ENCODE results near the gene ALPK3.

The ALPK3 gene

GRCh38 chr15:84865074-84865569, 48.0 kb downstream of the ALPK3 start:
- no peaks in the 10 kb centered on the region for H3K9me2 ChIP-seq (replicated peaks; ENCODE audit: control insufficient read depth, low read length)
- no peaks in the 10 kb centered on the region for H3K4me1 ChIP-seq (ENCODE audit: control insufficient read depth, low read length)
- no peaks in the 10 kb centered on the region for H3F3A ChIP-seq (ENCODE audit: control insufficient read depth, insufficient read depth)
- no peak overlapping the region for H3K4me2 ChIP-seq (ENCODE audit: low read length)
- no peak for TF ChIP-seq EZH2phosphoT487 (IDR thresholded peaks at IDR 0.05; ENCODE audit: borderline replicate concordance, low read length)
- TF ChIP-seq CTCF (IDR thresholded peaks at IDR 0.05; ENCODE audit: low read depth, low read length, poor library complexity, severe bottlenecking), result no peak
- no peaks in the 10 kb centered on the region for H3K36me3 ChIP-seq (ENCODE audit: control insufficient read depth, low read length)
- no peaks in the 10 kb centered on the region for H3K79me2 ChIP-seq (ENCODE audit: control insufficient read depth, low read length)
- H3K27ac ChIP-seq (ENCODE audit: low read depth, low read length), result no peak overlapping the region
- H3K9me3 ChIP-seq (ENCODE audit: control insufficient read depth, insufficient read depth, low read length), result no peaks in the 10 kb centered on the region
- no peaks in the 10 kb centered on the region for H4K20me1 ChIP-seq (ENCODE audit: control insufficient read depth, insufficient read depth, low read depth, low read length)
- no peak overlapping the region for H3K4me3 ChIP-seq (ENCODE audit: low read length)
- H3K27me3 ChIP-seq (ENCODE audit: control insufficient read depth, low read length), result peaks cover 6% of the 10 kb centered on the region; the same call in 1 of the 2 replicates

DNA sequence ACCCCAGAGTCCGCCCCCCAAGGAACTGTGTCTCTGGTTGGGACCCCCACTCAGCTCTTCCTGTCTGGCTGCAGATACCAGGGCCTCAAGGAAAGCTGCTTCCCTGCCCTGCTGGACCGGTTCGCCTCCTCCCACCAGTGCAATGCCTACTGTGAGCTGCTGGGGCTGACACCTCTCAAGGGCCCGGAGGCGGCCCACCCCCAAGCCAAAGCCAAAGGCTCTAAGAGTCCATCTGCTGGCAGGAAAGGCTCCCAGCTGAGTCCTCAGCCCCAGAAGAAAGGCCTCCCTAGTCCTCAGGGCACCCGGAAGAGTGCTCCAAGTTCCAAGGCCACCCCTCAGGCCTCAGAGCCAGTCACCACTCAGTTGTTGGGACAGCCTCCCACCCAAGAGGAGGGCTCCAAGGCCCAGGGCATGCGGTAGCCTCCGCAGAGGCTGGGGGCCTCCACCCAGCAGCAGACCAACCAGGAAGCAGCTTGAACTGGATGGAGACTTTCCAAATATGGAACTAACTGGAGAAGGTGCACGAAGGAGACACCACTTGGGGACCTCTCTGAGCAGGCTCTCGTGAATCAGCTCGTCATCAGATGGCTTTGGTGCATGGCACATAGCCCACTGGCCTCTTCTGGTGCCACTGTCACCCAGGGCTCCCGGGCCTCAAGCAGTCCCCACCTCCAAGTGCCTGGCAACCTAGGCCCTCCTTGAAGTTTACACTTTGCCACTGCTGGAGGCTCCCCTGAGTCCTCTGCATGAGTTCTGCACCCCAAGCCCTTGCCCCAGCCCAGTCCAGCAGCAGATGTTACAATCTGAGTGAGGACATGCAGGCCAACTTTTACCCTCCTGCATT, 51.1 kb downstream of the ALPK3 start:
- Histone ChIP-seq H3K27me3 (ENCODE audit: control insufficient read depth, low read length) (peaks cover 11% of the 10 kb centered on the region), H3K4me2 (ENCODE audit: low read length) (no peak overlapping the region), H3K9me3 (ENCODE audit: control insufficient read depth, insufficient read depth, low read length) (no peaks in the 10 kb centered on the region), H3K4me3 (ENCODE audit: low read length) (no peak overlapping the region), H3K9me2 (replicated peaks; ENCODE audit: control insufficient read depth, low read length) (no peaks in the 10 kb centered on the region), H3K27ac (ENCODE audit: low read depth, low read length) (no peak overlapping the region), H4K20me1 (ENCODE audit: control insufficient read depth, insufficient read depth, low read depth, low read length) (no peaks in the 10 kb centered on the region), H3F3A (ENCODE audit: control insufficient read depth, insufficient read depth) (no peaks in the 10 kb centered on the region), H3K79me2 (ENCODE audit: control insufficient read depth, low read length) (no peaks in the 10 kb centered on the region), H3K4me1 (ENCODE audit: control insufficient read depth, low read length) (no peaks in the 10 kb centered on the region), H3K36me3 (ENCODE audit: control insufficient read depth, low read length) (no peaks in the 10 kb centered on the region)
- no peak for TF ChIP-seq EZH2phosphoT487 (IDR thresholded peaks at IDR 0.05; ENCODE audit: borderline replicate concordance, low read length)
- TF ChIP-seq CTCF (IDR thresholded peaks at IDR 0.05; ENCODE audit: low read depth, low read length, poor library complexity, severe bottlenecking), result no peak

DNA sequence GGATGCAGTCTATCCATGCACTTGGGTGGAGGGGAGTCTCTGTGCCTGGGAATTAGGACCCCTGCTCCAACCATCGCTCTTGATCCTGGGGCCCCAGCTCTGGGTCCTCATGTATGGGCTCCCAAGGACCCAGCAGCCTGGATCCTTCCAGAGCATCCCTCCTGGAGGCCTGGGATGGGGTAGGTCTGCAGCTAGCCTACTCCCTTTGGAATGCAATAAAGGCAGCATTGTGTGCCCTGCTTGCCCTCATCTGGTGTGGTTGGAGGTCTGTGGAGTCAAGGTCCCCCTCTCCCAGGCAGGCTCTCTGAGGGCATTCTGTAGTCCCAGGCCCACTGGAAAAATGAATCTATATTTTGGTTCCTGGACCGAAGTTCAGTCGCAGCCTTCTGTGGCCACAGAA, 52.4 kb downstream of the ALPK3 start:
- H3K27ac ChIP-seq (ENCODE audit: low read depth, low read length), result no peak overlapping the region
- no peak overlapping the region for H3K4me2 ChIP-seq (ENCODE audit: low read length)
- H3F3A ChIP-seq (ENCODE audit: control insufficient read depth, insufficient read depth), result no peaks in the 10 kb centered on the region
- H4K20me1 ChIP-seq (ENCODE audit: control insufficient read depth, insufficient read depth, low read depth, low read length), result no peaks in the 10 kb centered on the region
- no peak for TF ChIP-seq EZH2phosphoT487 (IDR thresholded peaks at IDR 0.05; ENCODE audit: borderline replicate concordance, low read length)
- TF ChIP-seq CTCF (IDR thresholded peaks at IDR 0.05; ENCODE audit: low read depth, low read length, poor library complexity, severe bottlenecking), result no peak
- no peaks in the 10 kb centered on the region for H3K79me2 ChIP-seq (ENCODE audit: control insufficient read depth, low read length)
- peaks cover 9% of the 10 kb centered on the region for H3K27me3 ChIP-seq (ENCODE audit: control insufficient read depth, low read length)
- no peaks in the 10 kb centered on the region for H3K36me3 ChIP-seq (ENCODE audit: control insufficient read depth, low read length)
- H3K4me1 ChIP-seq (ENCODE audit: control insufficient read depth, low read length), result no peaks in the 10 kb centered on the region
- H3K9me3 ChIP-seq (ENCODE audit: control insufficient read depth, insufficient read depth, low read length), result no peaks in the 10 kb centered on the region
- H3K9me2 ChIP-seq (replicated peaks; ENCODE audit: control insufficient read depth, low read length), result no peaks in the 10 kb centered on the region
- H3K4me3 ChIP-seq (ENCODE audit: low read length), result no peak overlapping the region
